ENCODE measurements around the gene RBM12.
"Not testable (repeated sequence)": the region's sequence is repeated elsewhere in the genome, so short reads cannot be mapped to it uniquely, and the experiment has no call there.

DNA sequence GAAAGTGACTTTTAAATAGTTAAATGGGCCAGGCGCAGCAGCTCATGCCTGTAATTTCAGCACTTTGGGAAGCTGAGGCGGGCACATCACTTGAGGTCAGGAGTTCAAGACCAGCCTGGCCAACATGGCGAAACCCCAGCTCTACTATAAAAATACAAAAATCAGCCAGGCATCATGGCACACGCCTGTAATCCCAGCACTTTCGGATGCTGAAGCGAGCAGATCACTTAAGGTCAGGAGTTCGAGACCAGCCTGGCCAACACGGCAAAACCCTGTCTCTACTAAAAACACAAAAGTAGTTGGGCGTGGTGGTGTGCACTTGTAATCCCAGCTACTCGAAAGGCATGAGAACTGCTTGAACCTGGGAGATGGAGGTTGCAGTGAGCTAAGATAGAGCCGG lies 41.2 kb upstream of the RBM12 start:
- not testable (repeated sequence) for TF ChIP-seq EZH2 (IDR thresholded peaks at IDR 0.05; ENCODE audit: insufficient read depth, low read length)
- TF ChIP-seq, protein P1, sequence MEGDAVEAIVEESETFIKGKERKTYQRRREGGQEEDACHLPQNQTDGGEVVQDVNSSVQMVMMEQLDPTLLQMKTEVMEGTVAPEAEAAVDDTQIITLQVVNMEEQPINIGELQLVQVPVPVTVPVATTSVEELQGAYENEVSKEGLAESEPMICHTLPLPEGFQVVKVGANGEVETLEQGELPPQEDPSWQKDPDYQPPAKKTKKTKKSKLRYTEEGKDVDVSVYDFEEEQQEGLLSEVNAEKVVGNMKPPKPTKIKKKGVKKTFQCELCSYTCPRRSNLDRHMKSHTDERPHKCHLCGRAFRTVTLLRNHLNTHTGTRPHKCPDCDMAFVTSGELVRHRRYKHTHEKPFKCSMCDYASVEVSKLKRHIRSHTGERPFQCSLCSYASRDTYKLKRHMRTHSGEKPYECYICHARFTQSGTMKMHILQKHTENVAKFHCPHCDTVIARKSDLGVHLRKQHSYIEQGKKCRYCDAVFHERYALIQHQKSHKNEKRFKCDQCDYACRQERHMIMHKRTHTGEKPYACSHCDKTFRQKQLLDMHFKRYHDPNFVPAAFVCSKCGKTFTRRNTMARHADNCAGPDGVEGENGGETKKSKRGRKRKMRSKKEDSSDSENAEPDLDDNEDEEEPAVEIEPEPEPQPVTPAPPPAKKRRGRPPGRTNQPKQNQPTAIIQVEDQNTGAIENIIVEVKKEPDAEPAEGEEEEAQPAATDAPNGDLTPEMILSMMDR (IDR thresholded peaks at IDR 0.05; ENCODE audit: insufficient read depth, low read depth, low read length): not testable (repeated sequence)

All from astrocyte (in vitro differentiated cells and primary cell).